K562 (cell line): ENCODE measurements around the gene PEF1.

ENCODE experiments used
- EP300 ChIP-seq: IDR thresholded peaks from 2 replicates; pipeline ENCODE4 v1.6.1; 2012; ENCODE audit warnings: low read length, improper control_type of control experiment
- EZH2 ChIP-seq: IDR thresholded peaks from 2 replicates; pipeline ENCODE4 v1.6.1; 2012; ENCODE audit warnings: low read depth, mild to moderate bottlenecking, inconsistent platforms, low read length, borderline replicate concordance
- POLR2AphosphoS5 ChIP-seq: IDR thresholded peaks from 2 replicates; pipeline ENCODE4 v1.6.1; 2011; ENCODE audit warnings: mild to moderate bottlenecking, low read depth, low read length, moderate library complexity; ENCODE audit not compliant: control insufficient read depth, insufficient read depth
- TF ChIP-seq, protein P1 (sequence below), 3 experiments: IDR thresholded peaks in 2 of 3; conservative IDR thresholded peaks in 1 of 3; 2 replicates each; pipeline ENCODE4 v1.5.1; 2011 to 2012; ENCODE audit warnings: low read length in 3 of 3, mild to moderate bottlenecking in 3 of 3, control low read depth in 2 of 3, improper control_type of control experiment in 1 of 3, inconsistent platforms in 1 of 3, low read depth in 1 of 3, mixed read lengths in 1 of 3, moderate library complexity in 1 of 3; ENCODE audit not compliant: insufficient read depth in 2 of 3

DNA sequence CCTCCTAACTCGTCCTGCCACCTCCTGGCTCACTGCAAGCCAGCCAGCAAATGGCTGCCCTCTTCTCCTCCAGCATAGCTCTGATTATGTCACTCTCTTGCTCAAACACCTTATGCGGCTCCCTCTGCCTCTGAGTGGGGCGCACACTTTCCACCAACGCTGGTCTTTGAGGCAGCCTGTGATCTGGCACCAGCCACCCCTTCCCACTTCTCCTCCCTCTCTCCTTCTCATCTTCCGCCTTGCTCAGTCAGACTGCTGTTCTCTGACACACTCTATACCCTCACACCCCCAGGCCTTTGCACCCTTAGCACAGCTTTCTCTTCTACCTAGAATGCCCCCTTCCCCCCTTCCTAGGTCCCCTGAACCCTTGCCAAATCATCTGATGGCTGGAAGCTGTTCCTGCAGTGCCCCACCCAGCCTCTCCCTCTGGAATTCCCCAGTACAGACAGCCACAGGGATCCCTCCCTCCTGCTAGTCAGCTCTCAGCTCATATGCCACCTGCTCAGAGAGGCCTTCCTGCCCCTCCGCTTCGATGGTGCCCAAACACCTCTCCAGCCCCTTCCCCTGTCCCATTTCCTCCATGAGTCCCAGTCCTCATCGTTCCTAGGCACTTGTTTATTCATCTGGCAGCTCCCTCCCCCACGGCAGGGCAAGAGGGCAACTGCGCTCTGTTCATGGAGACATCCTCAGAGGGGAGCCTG lies 21.7 kb upstream of the PEF1 start:
- TF ChIP-seq POLR2AphosphoS5 = no peak
- TF ChIP-seq, protein P1, sequence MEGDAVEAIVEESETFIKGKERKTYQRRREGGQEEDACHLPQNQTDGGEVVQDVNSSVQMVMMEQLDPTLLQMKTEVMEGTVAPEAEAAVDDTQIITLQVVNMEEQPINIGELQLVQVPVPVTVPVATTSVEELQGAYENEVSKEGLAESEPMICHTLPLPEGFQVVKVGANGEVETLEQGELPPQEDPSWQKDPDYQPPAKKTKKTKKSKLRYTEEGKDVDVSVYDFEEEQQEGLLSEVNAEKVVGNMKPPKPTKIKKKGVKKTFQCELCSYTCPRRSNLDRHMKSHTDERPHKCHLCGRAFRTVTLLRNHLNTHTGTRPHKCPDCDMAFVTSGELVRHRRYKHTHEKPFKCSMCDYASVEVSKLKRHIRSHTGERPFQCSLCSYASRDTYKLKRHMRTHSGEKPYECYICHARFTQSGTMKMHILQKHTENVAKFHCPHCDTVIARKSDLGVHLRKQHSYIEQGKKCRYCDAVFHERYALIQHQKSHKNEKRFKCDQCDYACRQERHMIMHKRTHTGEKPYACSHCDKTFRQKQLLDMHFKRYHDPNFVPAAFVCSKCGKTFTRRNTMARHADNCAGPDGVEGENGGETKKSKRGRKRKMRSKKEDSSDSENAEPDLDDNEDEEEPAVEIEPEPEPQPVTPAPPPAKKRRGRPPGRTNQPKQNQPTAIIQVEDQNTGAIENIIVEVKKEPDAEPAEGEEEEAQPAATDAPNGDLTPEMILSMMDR (IDR thresholded peaks at IDR 0.05 in 2 of 3, conservative IDR thresholded peaks at IDR 0.05 in 1 of 3; ENCODE audit: insufficient read depth in 2 of 3, low read depth in 1 of 3, low read length in 3 of 3) = no peak
- no peak for TF ChIP-seq EZH2
- no peak for TF ChIP-seq EP300
